Hindlimb muscle (tissue), 1 donor: ENCODE results near the gene SIPA1L3. TPM values are rescaled to one million over a fixed set of nuclear protein-coding genes. Genes with fewer than 3 reads are reported as not detected.
"Not testable (repeated sequence)": the region's sequence is repeated elsewhere in the genome, so short reads cannot be mapped to it uniquely, and the experiment has no call there.

ENCODE experiments used
- DNase-seq: peaks from one replicate; pipeline ENCODE4 v3.0.0-alpha.2; 2013
- polyA plus RNA-seq: library from polyadenylated mRNA; unstranded; fragments of 120-200 nt; gene quantifications from one replicate; pipeline ENCODE4 v1.2.1, GENCODE V29; 2013; ENCODE audit not compliant: insufficient read length

Gene SIPA1L3, protein sequence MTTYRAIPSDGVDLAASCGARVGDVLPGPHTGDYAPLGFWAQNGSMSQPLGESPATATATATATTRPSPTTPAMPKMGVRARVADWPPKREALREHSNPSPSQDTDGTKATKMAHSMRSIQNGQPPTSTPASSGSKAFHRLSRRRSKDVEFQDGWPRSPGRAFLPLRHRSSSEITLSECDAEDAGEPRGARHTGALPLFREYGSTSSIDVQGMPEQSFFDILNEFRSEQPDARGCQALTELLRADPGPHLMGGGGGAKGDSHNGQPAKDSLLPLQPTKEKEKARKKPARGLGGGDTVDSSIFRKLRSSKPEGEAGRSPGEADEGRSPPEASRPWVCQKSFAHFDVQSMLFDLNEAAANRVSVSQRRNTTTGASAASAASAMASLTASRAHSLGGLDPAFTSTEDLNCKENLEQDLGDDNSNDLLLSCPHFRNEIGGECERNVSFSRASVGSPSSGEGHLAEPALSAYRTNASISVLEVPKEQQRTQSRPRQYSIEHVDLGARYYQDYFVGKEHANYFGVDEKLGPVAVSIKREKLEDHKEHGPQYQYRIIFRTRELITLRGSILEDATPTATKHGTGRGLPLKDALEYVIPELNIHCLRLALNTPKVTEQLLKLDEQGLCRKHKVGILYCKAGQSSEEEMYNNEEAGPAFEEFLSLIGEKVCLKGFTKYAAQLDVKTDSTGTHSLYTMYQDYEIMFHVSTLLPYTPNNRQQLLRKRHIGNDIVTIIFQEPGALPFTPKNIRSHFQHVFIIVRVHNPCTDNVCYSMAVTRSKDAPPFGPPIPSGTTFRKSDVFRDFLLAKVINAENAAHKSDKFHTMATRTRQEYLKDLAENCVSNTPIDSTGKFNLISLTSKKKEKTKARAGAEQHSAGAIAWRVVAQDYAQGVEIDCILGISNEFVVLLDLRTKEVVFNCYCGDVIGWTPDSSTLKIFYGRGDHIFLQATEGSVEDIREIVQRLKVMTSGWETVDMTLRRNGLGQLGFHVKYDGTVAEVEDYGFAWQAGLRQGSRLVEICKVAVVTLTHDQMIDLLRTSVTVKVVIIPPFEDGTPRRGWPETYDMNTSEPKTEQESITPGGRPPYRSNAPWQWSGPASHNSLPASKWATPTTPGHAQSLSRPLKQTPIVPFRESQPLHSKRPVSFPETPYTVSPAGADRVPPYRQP (N-terminal part only)
- polyA plus RNA-seq, result 8.8 TPM

DNA sequence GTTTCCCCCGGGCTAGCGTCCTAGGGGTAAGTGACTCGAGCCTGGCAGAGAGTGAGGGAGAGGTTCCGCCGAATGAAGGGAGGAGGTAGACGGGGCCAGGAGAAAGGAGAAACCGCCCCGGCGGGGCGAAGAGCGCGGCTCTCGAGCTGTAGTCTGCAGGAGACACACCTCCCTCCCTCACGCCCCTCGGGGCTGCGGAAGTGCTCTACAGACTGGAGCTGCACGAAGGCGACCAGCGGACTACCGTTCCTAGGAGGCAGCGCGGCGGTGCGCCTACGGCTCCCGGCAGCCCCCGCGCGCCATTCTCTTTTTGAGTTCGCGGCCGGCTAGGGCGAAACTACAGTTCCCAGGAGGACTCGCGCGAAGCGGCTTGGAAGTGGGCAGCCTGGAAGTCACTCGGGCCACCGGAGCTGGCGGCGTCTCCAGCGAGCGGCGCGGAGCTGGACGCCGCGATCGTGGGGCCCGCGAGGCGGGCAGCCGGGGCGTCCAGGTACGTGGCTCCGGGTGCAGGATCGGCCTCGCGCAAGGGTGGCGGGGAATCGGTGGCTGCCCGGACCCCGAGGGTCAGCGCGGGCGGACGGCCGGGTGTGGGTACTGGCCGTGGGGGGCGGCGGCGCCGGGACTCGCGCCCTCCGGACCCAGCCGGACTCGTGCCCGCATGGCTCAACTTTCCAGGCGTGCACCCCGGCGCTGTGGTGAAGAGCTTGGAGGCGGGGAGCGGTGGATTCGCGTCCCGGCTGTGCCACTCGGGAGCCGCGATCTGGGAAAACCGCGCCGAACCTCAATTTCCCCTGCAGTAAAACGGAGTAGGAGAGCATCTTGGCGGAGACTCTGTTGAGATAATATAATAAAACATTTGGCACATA lies at the start of gene SIPA1L3:
SIPA1L3 (plus strand) TSS at position 340 of the 866 bp plus-strand sequence. CDS start 174,358 bp downstream, outside the sequence.
- DNase-seq, result peak; percentile 96

DNA sequence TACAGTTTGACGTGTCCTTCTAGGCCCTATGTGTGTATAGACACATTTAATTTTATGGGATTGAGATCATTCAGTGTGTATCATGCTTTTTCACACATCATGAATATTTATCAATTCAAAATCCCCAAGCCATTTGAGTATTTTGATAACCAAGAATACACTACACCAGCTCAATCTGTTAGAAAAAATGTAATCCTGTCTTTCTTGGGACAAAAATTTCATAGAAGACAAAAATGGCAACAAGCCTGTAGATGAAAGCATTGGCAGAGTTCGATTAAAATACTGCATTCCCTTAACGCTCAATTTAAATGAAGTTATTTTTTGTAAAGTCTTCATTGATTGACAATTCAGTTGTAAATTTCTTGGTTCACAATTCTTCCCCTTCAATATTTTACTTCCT lies 42.5 kb upstream of the SIPA1L3 start:
- no peak for DNase-seq

DNA sequence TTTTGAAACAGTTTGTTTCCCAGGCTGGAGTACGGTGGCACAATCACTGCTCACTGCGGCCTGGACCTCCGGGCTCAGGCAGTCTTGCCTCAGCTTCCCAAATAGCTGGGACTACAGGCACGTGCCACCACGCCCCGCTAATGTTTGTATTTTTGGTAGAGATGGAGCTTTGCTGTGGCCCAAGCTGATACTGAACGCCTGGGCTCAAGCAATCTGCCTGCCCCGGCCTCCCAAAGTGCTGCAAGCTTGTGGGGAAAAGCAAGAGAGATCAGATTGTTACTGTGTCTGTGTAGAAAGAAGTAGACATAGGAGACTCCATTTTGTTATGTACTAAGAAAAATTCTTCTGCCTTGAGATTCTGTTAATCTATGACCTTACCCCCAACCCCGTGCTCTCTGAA lies 41.1 kb upstream of the SIPA1L3 start:
- DNase-seq, result not testable (repeated sequence)

DNA sequence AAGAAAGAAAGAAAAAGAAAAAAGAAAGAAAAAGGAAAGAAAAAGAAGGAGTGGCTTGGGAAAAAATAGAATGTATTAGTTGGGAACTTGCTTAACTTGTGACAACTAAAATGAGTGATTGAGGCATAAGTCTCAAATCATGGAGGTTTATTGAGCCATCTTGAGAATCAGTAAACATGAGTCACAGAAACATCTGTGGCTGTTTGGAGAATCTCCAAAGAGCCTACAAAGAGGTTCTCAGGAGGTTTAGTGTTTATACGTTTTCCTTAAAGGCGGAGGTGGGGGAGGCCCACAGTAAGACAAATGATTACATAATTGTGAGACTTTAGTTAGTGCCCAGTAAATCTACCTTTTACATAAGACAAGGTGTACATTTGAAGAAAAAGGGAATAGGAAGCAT lies 39.2 kb upstream of the SIPA1L3 start:
- DNase-seq, result peak; percentile 33

DNA sequence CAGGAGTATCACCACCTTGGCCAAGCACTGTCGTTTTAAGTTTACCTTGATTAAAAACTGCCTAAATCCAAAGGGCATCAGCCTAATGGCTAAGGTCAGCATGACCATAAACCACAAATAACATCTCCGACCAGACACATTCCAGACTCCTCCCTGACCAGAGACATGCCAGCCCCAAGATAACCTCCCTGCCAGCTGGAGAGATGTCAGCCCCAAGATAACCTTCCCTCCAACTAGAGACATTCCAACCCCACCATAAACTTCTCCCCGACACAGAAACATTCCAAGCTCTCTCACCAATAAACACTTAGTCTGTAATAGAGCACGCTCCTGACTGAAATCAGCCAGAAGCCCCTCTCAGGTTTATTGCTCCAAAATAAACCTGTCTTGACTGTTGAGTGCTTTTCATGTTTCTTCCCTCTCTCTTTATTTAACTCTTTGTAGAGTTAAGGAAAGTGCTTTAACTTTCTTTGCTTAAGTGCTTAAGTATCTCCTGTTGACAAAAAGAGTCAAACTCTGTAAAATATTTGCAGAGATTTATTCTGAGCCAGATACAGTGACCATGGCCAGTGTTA lies 37.2 kb upstream of the SIPA1L3 start:
- DNase-seq, result no peak

DNA sequence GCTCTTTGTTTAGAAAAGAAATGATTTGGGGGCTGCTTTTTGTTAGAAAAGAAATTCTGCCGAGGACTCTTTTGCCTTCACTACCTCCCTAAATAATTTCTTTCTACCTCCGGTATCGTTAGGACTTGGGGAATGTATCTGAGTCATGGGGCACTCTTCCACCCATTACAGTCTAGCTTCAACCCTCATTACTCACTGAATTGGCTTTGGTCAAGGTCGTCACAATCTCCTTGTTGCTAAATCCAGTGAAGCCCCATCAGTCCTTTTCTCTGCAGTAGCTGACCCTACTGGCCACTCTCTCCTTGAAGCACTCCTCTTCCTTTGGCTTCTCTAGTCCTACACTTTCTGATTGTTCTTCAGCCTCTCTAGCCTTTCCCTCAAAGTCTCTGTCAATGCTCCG lies 34.6 kb upstream of the SIPA1L3 start:
- no peak for DNase-seq

DNA sequence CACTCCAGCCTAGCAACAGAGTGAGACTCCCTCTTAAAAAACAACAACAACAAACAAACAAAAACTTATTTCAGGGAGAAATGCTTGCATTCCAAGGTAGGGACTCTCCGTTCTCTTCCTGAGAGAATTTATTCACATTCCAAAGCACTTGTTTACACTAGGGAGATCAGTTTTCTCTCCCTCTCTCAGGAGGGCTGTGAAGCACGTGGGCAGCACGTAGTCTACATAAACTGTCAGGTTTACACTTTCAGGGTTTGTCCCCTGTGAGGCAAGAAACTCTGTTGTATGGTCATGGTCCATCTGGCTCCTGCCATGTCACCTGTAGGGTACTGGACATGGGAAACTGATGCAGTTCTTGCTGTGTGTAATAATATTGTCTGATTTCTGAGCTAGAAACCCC lies 32.2 kb upstream of the SIPA1L3 start:
- no peak for DNase-seq

DNA sequence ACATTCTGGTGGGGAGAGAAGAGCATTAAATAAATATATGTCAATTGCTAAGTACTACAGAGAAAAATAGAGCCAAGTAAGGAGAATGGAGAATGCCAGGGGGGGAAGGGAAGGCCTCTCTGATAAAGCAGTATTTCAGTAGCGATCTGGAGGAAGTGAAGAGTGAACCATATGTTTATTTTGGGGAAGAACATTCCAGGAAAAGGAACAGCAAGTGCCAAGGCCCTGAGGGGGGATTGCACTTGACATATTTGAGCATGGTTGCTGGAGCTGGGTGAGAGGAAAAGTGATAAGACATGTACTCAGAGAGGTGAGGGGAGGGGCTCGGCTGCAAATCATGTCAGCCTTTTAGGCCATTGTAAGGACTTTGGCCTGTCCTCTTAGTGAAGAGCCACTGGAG lies 31.0 kb upstream of the SIPA1L3 start:
- no peak for DNase-seq

DNA sequence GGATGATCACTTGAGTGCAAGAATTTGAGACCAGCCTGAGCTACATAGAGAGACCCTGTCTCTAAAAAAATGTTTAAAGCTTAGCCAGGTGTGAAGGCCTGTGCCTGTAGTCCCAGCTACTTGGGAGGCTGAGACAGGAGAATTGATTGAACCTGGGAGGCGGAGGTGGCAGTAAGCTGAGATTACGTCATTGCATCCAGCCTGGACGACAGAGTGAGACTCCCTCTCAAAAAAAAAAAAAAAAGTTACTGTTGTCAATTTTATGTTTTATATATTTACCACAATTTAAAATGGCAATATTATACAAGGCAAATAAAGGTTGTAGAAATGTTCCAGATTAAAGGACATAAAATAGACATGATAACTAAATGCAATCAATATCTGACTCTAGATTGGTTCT lies 29.9 kb upstream of the SIPA1L3 start:
- no peak for DNase-seq

DNA sequence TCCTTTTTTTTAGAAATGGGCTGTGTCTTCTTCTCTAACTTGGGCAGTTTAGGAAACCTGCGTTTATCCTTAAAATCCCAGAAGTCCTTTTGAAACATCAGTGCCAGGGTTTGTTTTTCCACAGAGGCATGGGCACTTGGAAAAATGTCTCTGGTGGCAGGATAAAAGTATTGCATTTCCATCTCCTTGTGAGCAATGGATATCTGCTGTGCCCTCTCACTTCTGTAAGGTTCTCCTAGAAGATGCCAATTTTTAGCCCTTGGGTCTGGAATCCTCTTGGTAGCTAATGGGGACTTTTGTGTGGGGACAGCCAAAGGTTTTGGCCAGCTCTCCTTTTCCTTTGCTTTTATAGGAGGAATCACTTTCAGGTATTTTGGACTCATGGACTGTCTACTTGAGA lies 21.6 kb upstream of the SIPA1L3 start:
- DNase-seq, result no peak

DNA sequence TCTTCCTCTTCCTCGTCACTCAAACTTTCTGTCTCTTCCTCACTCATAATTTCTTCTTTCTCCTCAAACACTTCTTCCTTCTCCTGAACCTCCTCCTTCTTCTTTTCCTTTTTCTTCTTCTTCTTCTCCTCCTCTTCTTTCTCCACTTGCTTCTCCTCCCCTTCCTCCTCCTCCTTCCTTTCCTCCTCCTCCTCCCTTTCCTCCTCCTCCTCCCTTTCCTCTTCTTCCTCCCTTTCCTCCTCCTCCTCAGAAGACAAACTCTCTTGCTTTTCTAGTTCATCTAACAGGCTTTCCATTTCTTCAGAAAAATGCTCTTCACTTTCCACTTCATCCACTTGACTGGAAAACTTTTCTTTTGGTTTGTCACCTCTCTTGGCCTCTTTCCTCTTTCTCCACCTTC lies 20.4 kb upstream of the SIPA1L3 start:
- no peak for DNase-seq

DNA sequence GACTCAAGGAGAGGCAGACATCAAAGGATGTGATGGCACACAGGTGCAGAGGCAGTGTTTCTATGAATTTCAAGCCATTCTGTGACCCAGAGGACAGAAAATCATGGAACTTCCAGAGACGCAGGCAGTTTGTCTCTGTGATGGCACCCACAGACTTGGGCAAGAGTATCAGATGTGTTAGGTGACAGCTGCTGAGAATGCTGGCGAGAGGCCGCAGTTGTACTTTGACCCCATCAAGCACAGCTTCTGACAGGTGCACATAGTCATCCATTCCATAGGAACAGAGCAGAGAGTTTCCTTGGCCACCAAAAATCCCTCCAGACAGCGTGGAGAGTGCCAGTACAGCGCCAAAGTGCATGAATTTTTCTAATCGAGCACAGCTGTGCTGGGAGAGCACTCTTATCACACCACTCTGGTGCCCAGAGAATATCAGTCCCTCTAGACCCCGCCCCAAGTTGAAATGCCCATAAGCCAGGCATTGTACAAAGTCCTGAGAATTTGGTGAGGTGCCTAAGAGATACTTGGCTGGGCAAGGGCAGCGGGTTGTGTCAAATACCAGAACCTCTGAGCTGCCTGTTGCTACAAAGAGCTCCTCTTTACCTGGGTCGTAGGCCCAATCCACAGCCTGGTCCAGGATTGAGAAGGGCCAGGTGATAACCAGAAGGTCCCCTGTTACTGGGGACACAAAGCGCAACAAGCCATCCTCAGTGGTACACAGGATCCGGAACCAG lies 13.0 kb upstream of the SIPA1L3 start:
- no peak for DNase-seq

DNA sequence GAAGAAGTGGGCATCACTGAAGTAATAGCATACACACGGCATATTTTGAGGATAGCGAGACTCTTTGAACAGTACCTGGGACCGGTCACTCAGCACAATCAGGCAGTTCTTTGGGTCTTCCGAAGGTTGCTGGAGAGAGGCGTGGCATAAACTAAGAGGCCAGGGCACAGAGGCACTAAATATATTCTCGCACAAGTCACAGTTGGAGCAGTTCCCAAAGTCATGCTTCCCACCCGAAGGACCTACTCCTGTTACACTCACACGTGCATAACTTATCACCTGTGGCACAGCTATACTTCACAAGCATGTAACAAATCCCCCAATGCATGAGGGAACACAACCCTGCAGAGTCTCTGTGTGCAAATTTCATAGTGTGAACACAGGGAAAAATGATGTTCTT lies 10.8 kb upstream of the SIPA1L3 start:
- no peak for DNase-seq

DNA sequence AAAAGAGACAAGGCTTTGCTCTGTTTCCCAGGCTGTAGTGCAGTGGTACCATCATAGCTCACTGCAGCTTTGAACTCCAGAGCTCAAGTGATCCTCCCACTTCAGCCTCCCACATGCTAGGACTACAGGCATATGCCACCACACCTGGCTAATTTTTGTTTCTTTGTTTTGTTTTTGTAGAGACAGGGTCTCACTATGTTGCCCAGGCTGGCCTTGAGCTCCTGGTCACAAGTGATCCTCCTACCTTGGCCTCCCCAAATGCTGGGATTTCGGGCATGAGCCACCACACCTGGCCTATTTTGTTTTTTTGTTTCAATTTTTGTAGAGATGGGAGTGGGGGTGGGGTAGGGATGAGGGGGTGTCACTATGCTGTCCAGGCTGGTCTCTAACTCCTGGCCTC lies 7.6 kb upstream of the SIPA1L3 start:
- no peak for DNase-seq

DNA sequence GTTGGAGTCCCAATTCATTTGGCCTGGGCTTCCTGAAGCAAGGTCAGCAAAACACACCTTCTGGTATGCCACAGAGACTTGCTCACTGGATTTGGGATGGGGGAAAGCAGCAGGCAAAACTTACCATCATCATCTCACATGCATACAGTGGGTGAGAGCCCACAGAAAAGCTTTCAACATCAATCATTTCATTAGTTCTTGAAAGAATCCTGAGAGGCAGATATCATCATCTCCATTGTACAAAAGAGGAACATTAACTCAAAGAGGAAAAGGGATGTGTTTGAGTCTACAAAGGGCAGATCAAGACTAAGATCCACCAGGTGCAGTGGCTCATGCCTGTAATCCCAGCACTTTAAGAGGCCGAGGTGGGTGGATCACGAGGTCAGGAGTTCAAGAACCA lies 7.0 kb upstream of the SIPA1L3 start:
- DNase-seq, result no peak

DNA sequence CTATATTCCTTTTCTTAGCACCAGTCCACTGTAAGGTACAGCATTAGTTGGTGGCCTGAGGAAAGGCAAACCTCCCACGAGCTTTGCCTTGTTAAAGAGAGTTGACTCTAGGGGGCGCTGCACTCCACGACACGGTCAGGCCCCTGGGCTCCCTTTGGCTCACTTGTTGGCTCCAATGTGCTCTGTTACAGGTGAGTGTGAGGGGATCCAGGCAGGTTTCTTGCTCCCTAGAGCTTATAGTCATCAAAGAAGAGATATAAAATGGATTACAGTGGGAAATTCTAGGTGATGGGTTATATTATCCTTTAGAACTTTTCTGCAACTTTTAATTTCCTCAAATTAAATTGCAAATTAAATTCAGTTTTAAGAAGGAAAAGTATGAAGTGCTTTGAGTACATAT lies 4.3 kb upstream of the SIPA1L3 start:
- peak; percentile 60 for DNase-seq

DNA sequence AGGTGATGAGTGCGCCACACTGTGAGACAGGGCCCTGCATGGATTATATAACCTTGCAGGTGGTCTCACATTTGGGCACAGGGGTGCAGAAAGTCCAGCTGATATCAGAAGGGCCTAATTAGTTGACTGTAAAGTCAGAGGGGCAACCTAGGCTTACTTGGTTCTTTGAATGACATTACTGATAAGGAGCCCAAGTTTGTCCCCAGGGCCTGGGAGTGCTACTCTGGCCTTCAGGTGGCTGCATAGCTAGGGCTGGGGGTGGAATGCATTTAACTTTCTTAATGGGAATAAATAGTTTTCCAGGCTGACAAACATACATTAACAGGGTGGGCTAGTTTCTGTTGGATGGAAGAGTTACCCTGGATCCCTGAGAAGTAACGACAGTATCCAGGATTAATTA lies 3.9 kb upstream of the SIPA1L3 start:
- no peak for DNase-seq

DNA sequence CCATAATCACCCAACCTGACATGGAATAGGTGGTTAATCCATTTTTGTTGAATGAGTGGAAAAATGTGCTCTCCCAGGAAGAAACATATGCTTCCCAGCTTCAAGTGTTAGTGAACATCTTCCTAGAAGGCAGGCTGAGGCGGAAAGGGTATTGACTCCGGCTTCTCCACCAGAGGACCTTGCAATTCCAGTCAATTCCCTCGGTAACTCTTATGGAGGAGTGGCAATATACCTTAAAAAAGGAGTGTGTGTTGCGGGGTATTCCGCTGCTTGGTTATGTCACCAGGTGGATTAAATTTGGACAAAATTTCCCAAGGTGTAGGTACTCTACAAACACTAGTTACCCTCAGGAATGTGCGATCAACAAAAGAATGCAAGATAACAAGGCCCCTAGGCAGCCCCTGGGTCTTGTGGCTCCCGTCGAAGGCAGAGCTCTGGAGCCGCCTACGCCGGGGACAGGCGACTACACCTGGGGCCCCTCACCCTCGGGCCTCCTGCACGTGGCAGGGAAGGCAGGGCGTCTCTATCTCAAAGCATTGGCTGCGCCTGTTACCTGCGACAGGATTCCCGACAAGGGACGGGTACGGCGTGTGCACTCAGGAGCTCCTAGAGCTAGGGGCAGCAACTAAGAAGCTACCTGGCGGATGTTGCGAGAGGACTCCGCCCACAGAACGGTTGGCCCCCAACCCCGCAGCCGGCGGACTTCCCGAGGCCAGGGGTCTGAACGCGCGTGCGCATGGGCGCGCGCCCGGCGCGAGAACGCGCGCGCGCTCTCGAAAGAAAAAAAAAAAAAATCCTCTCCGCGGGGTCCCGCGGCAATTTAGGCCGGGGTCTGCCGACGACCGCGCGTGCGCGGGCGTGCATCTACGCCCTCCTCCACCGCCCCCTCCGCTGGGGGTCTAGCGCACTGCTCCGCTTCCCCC lies 801 bp upstream of the SIPA1L3 start, which contains the start of gene WDR87:
WDR87 (minus strand) TSS at position 649 of the 923 bp plus-strand sequence. CDS start 8,355 bp downstream, outside the sequence.
- no peak for DNase-seq

DNA sequence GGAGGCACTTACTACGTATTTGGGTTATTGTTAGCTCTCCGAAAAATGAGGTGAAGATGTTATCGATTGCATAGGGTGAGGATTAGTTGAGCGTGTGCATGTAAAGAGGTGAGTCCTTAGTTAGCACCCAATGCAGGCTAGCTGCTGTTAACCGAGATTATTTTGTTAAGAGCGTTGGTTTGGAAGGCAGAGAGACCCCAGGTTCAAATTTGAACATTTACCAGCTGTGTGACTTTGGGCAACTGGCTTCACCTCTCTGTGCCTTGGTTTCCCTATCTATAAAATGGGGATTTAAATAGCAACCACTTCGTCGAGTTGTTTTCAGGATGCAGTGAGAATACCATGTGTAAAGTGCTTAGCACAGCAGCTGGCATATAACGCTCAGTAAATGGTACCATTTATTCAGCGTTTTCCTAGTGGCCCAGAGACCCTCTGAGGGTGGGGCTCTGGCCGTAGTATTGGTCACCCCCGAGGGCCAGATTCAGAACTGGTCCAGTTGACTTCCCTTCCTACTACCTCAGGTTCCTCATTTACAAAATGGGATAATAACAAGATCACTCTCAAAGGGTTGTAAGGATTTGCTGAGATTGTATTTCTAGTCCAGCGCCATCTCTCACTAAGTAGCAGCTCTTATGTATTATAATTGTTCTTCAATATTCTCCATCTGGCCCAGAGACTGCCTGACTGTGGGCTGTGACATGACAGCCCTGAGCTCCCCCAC lies 887 bp downstream of the SIPA1L3 start:
- DNase-seq, result no peak
